ENCODE data around the gene FBN2. TPM values are rescaled to one million over a fixed set of nuclear protein-coding genes. Genes with fewer than 3 reads are reported as not detected.

The FBN2 gene
- total RNA-seq, 1 experiment from 2014 or later: 0.08 TPM

- in situ Hi-C loops (cut with HindIII; ENCODE audit: low pct_unique_long_range_greater_than_20kb, low sequenced_read_pairs): no loop called here
- ATAC-seq: no peak
- CTCF ChIA-PET: no interaction called here
These were observed 283.3 kb downstream of the FBN2 start for GRCh38 chr5:128254789-128255188.

GRCh38 chr5:128253880-128254279, 284.2 kb downstream of the FBN2 start:
- ChIA-PET CTCF (no interaction called here), POLR2A (no interaction called here)
- no peak for TF ChIP-seq TCF7L2 (IDR thresholded peaks at IDR 0.05; ENCODE audit: low read depth, low read length)
- no peak for TF ChIP-seq CTCF (IDR thresholded peaks at IDR 0.05)
- TF ChIP-seq SIN3A (IDR thresholded peaks at IDR 0.05; ENCODE audit: borderline replicate concordance, insufficient read depth, low read depth, low read length): no peak
- no peak for TF ChIP-seq REST (IDR thresholded peaks at IDR 0.05; ENCODE audit: insufficient read depth in 1 of 2, low read depth in 2 of 2, low read length in 1 of 2)
- TF ChIP-seq POLR2AphosphoS5 (IDR thresholded peaks at IDR 0.05; ENCODE audit: low read depth, low read length): no peak

More at GRCh38 chr5:128254789-128255188, 283.3 kb downstream of the FBN2 start:
- BruUV-seq (replicated peaks): no TSS peak
- no peaks in the 10 kb centered on the region for H3K27me3 ChIP-seq (ENCODE audit: control insufficient read depth, insufficient read depth, low read length)
- H3K4me1 ChIP-seq (ENCODE audit: control insufficient read depth, insufficient read depth, low read length): no peaks in the 10 kb centered on the region
- POLR2A ChIA-PET: no interaction called here
- intact Hi-C loops (cut with micrococcal nuclease; ENCODE audit: unreplicated experiment): no loop called here
- no peak overlapping the region for H3K4me3 ChIP-seq (ENCODE audit: low read depth in 2 of 2, low read length in 2 of 2)
- H3K27ac ChIP-seq (ENCODE audit: low read length): no peak overlapping the region
- H3K9me3 ChIP-seq (ENCODE audit: control insufficient read depth, insufficient read depth, low read depth, low read length): no peaks in the 10 kb centered on the region; the same call in 1 of the 2 replicates
- no peaks in the 10 kb centered on the region for H3K36me3 ChIP-seq (ENCODE audit: control insufficient read depth, insufficient read depth, low read length)
- TF ChIP-seq SIN3A (IDR thresholded peaks at IDR 0.05; ENCODE audit: borderline replicate concordance, insufficient read depth, low read depth, low read length) (no peak), POLR2AphosphoS5 (IDR thresholded peaks at IDR 0.05; ENCODE audit: low read depth, low read length) (no peak), CTCF (IDR thresholded peaks at IDR 0.05) (no peak), REST (IDR thresholded peaks at IDR 0.05; ENCODE audit: insufficient read depth in 1 of 2, low read depth in 2 of 2, low read length in 1 of 2) (no peak), TCF7L2 (IDR thresholded peaks at IDR 0.05; ENCODE audit: low read depth, low read length) (no peak)
- no peak for DNase-seq (ENCODE audit: low read depth, low spot score)

More at GRCh38 chr5:128253880-128254279, 284.2 kb downstream of the FBN2 start:
- Histone ChIP-seq H3K9me3 (ENCODE audit: control insufficient read depth, insufficient read depth, low read depth, low read length) (no peaks in the 10 kb centered on the region; the same call in 1 of the 2 replicates), H3K36me3 (ENCODE audit: control insufficient read depth, insufficient read depth, low read length) (no peaks in the 10 kb centered on the region), H3K4me3 (ENCODE audit: low read depth in 2 of 2, low read length in 2 of 2) (no peak overlapping the region), H3K27me3 (ENCODE audit: control insufficient read depth, insufficient read depth, low read length) (no peaks in the 10 kb centered on the region), H3K4me1 (ENCODE audit: control insufficient read depth, insufficient read depth, low read length) (no peaks in the 10 kb centered on the region), H3K27ac (ENCODE audit: low read length) (no peak overlapping the region)
- intact Hi-C loops (cut with micrococcal nuclease; ENCODE audit: unreplicated experiment) (no loop called here), in situ Hi-C loops (cut with HindIII; ENCODE audit: low pct_unique_long_range_greater_than_20kb, low sequenced_read_pairs) (no loop called here)
- DNase-seq (ENCODE audit: low read depth, low spot score): no peak
- ATAC-seq: no peak
- BruUV-seq (replicated peaks): no TSS peak
